Spleen (tissue), 7 donors: ENCODE data around the gene SLC1A1.

Experiments
- POLR2A ChIP-seq, 3 donors: fragments of 450-650 bp; IDR thresholded peaks; one replicate each; pipeline ENCODE4 v1.5.1; 2017; ENCODE audit warnings: antibody characterized with exemption in 3 of 3, mild to moderate bottlenecking in 1 of 3
- TF ChIP-seq, protein P1 (sequence below), 11 experiments: fragments of 200-600 bp in 7 of 11; fragments of 450-650 bp in 4 of 11; sonication (generic) in 4 of 11; IDR thresholded peaks in 8 of 11; conservative IDR thresholded peaks in 3 of 11; 1 replicate in 7 of 11; 2 replicates in 4 of 11; pipeline versions ENCODE4 v1.4.0 to v1.8.0; 2016 to 2021; ENCODE audit warnings: antibody characterized with exemption in 11 of 11, inconsistent platforms in 4 of 11, mild to moderate bottlenecking in 1 of 11
- donor health status: DM: no; HTN: no; CAD: no; lungs with moderate emphysema.
- donor health status: DM: no; HTN: no; CAD: no.
- donor health status: DM: no; HTN: no; CAD: no.

DNA sequence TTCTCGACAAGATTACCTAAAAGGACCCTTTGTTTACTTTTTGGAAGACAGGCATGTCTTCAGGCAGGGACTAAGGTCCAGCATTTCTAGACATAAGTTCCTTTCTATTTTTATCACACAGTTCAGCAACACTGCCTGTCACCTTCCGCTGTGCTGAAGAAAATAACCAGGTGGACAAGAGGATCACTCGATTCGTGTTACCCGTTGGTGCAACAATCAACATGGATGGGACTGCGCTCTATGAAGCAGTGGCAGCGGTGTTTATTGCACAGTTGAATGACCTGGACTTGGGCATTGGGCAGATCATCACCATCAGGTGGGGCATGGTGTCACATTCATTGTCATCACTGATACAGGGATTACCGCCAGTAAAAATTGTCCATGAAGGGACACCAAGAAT is 86.2 kb downstream of the SLC1A1 start:
- TF ChIP-seq POLR2A (IDR thresholded peaks at IDR 0.05) = no peak
- TF ChIP-seq, protein P1, sequence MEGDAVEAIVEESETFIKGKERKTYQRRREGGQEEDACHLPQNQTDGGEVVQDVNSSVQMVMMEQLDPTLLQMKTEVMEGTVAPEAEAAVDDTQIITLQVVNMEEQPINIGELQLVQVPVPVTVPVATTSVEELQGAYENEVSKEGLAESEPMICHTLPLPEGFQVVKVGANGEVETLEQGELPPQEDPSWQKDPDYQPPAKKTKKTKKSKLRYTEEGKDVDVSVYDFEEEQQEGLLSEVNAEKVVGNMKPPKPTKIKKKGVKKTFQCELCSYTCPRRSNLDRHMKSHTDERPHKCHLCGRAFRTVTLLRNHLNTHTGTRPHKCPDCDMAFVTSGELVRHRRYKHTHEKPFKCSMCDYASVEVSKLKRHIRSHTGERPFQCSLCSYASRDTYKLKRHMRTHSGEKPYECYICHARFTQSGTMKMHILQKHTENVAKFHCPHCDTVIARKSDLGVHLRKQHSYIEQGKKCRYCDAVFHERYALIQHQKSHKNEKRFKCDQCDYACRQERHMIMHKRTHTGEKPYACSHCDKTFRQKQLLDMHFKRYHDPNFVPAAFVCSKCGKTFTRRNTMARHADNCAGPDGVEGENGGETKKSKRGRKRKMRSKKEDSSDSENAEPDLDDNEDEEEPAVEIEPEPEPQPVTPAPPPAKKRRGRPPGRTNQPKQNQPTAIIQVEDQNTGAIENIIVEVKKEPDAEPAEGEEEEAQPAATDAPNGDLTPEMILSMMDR (IDR thresholded peaks at IDR 0.05 in 8 of 11, conservative IDR thresholded peaks at IDR 0.05 in 3 of 11) = no peak
